NCI-H69 (cell line): ENCODE data around the gene SMAGP.

Experiments used
- DNase-seq: peaks from one replicate; lab custom pipeline; 2025; lab: John Stamatoyannopoulos, UW

Gene SMAGP

DNA sequence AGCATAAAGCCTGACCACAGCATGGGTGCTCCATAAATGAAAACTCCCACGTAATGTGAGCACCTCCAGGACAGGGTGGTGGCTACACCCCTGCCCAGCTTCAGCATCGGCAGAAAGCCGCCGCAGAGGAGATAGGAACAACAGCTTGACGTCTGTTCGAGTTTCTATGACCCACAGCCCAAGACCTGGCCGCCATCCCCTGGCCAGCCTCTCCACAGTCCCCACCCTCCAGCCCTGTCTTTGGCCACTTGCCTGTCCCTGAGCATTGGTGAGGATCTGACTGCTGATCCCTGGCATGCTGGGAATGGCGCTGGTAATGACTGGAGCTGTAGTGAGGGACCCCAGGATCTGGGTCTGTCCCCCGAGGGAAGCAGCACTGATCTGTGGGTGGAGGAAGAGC, 73.7 kb downstream of the SMAGP start:
- no peak for DNase-seq

DNA sequence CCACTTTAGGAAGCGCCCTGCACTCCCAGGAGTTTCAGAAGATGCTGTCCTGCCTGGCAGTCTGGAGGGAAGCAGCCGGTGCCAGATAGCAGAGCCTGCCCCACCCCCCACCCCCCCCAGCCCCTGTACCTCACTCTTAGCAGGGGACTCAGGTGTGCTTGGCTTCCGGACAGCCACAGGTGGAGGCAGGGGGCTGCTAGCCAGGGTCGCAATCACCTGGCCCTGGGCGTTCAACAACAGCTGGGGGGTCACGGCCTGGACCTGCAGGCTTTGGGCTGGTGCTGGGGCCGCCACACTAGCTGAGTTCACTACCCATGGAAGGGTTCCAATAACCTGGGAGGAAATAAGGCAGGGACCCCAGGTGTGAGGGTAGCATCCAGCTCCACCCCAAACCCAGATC, 74.4 kb downstream of the SMAGP start:
- no peak for DNase-seq
